NOMO-1 treated with dmso at 0.1 percent for 144 hours (cell line): ENCODE data around the gene POU3F3.

Experiments used
- DNase-seq: peaks from one replicate; lab custom pipeline; 2025; ENCODE audit not compliant: unreplicated experiment; lab: John Stamatoyannopoulos, UW

POU3F3 gene

DNA sequence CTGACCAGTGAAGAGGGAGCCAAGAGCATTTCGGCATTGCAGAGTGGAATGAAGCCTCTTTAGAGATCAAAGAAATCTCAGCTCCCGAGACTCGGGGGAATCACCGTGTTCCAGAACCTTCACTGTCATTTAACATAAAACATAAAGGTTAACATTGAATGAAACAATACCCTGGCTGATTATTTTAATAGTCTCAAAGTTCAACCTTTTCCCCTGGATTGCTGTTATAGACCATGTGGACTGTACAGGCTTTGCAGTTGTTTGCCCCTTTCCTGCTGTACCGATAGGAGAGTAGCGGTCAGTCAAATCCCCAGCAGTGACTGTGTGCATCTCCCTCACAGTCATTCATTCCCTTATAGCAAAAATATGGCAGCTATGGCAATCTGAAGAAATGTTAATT is 48.4 kb downstream of the POU3F3 start:
- no peak for DNase-seq
